NOMO-1 (cell line): ENCODE results near the gene CNOT11.
A peak's percentile ranks its signal among the peaks of the same experiment; 100 is the strongest.
"Not testable (repeated sequence)": the region's sequence is repeated elsewhere in the genome, so short reads cannot be mapped to it uniquely, and the experiment has no call there.

Experiments used
- DNase-seq, 2 experiments: peaks; one replicate each; lab custom pipeline; 2025; ENCODE audit not compliant: unreplicated experiment in 2 of 2; lab: John Stamatoyannopoulos, UW

CNOT11 gene

DNA sequence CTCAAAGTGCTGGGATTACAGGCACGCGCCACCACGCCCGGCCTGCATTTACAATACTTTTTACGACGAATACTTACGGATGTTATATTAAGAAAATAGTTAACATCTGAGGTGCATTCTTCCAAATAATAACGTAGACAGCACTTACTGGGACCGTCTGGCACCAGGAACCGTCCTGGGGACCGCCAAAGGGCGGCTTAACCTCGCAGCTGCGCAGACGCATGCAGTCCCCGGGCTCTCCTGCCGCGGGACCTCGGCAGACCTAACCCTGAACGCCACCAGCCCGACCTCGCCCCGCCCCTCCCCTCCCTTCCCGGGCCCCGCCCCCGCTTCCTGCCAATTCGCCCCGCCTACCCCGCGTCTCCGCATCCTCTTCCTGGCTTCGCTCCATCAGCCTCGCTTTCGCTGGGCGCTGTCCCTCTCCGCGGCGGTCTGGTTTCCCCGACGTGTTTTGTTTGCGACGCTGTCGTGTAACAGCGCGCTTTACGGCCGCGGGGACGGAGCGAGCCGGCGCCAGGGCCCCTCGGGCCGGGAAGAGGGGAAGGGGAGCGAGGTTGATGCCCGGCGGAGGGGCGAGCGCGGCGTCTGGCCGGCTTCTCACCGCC, at the start of gene CNOT11:
Gene CNOT11, plus strand, starts transcription at position 479 of the 605 bp plus-strand sequence. Its CDS starts 79 bp downstream, at position 558.
- peak; percentile 96 to 97 for DNase-seq

DNA sequence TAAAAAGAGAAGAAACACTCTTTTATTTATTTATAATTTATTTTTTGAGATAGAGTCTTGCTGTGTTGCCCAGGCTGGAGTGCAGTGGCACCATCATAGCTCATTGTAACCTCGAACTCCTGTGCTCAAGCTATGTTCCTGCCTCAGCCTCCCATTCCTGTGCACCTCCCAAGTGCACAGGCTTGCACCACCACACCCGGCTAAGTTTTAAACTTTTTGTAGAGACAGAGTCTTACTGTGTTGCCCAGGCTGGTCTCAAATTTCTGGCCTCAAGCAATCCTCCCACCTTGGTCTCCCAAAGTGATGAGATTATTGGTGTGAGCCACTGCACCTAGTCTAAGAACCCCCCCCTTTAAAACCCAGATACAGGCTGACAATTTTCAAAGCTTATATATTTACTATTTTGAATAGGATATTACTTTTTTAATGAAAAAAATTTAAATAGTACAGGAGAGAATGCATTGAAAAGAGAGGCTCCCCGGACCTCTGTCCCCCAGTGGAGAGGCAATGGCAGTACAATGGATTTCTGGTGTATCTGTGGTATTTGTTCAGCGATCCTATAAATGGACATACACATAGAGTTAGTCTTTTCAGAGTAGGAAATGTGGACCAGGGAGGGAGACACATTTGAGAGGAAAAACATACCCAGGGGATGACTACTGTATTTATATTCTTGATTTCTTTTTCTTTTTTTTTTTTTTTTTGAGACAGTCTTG, 48.1 kb upstream of the CNOT11 start:
- no peak for DNase-seq

GRCh38 chr2:101205521-101206479, 46.9 kb upstream of the CNOT11 start:
- DNase-seq: peak; percentile 35 to 70

DNA sequence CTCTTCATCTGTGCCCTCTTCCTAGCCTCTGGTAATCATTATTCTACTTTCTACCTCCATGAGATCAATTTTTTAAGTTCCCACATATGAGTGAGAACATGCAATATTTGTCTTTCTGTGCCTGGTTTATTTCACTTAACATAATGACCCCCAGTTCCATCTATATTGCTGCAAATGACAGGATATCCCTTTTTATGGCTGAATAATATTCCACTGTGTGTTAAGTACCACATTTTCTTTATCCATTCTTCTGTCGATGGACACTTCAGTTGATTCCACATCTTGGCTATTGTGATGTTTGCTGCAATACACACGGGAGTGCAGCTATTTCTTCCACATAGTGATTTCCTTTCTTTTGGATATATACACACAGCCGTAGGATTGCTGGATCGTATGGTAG, 43.9 kb upstream of the CNOT11 start:
- no peak for DNase-seq

DNA sequence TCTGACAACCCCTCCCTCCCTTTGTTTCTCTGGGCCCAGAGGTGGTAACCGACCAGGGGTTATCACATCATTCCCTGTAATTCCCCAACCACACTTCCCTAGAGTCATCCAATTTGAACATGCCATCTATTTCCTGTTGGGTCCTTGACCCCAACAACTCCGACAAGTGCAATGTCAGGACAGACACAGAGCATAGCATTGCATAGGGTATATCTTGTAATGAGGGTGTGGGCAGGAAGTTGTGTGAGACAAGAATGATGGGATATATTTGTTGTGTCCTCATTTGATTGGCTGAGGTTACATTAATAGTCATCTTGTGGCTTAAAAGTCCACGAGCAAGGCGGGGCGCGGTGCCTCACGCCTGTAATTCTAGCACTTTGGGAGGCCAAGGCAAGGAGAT, 33.4 kb upstream of the CNOT11 start:
- no peak for DNase-seq

GRCh38 chr2:101220091-101220490, 32.6 kb upstream of the CNOT11 start:
- not testable (repeated sequence) for DNase-seq

GRCh38 chr2:101223814-101224231, 28.9 kb upstream of the CNOT11 start:
- peak; percentile 89 to 94 for DNase-seq

DNA sequence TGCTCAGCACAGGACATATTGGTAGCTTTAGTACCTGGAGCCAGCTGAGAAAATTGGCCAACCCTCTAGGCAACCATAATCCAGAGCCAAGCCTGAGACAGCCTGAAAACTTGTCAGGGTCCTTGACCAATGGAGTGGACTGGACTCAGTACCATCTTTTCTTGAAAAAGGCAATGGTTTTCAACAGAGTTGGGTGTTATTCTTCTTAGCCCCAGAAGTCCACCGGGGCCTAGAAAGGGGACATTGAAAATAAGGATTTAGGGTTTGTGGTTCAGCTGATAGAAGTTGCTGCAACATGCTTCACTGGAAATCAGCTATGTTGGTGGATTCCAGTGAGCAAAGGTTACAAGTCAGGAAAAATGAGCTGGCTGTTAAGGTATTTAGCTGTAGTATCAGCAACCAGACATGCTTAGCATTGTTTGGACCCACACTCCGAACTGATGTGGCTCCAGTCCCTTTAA, 22.1 kb upstream of the CNOT11 start:
- no peak for DNase-seq

GRCh38 chr2:101231240-101231639, 21.4 kb upstream of the CNOT11 start:
- DNase-seq: no peak

DNA sequence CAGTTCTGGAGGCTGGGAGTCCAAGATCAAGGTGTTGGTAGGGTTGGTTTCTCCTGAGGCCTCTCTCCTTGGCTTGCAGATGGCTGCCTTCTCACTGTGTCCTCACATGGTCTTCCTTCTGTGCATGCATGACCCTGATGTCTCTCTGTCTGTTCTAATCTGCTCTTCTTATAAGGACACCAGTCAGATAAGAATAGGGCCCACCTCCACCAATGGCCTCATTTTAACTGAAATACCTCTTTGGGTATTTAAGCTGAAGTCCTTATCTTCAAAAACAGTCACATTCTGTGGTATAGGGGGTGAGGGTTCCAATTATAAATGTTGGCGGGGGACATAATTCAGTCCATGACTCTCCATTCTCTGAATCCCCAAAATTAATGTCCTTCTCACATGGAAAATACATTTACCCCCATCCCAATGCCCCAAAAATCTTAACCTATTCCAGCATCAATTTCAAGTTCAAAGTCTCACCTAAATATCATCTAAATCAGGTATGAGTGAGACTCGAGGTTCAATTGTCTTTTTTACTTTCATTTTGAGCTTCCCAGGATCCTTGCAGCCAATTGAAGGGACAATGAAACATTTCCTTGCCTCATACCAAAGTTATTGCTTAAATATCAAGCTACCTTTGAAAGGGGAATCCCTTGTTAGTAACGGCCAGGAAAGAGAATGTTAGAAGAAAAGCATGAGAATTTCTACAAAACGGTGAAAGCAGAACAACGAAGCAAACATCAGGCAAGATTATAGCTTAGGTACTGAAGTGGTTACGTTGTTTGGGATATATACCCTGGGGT, 20.6 kb upstream of the CNOT11 start:
- no peak for DNase-seq

DNA sequence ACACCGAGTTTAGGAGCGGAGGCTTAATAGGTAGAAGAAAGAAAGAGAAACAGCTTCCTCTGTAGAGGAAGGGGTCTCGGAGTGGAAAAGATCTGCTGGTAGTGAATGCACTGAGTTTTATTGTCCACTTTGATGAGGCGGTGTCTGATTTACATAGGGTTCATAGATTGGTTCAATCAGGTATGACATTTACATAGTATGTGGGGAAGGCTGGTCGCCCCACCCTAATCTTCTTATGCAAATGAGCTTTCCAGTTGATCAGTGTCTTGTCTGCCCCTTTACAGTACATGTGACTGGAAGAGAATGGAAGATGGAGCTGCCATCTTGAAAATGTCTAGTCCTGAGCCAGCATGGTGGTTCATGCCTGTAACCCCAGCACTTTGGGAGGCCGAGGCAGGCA, 19.9 kb upstream of the CNOT11 start:
- no peak for DNase-seq

GRCh38 chr2:101234169-101234938, 18.3 kb upstream of the CNOT11 start:
- no peak for DNase-seq

DNA sequence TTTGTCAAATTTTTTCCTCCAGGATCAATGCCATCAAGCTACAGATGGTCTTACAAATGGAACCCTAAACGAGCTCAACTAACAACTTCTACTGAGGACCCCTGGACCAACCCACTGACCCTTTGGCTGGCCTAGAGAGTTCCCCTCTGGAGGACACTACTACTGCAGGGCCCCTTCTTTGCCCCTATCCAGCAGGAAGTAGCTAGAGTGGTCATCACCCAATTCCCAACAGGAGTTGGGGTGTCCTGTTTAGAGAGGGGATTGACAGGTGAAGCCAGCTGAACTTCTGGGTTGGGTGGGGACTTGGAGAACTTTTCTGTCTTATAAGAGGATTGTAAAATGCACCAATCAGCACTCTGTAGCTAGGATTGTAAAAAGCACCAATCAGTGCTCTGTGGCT, 16.7 kb upstream of the CNOT11 start:
- not testable (repeated sequence) for DNase-seq

DNA sequence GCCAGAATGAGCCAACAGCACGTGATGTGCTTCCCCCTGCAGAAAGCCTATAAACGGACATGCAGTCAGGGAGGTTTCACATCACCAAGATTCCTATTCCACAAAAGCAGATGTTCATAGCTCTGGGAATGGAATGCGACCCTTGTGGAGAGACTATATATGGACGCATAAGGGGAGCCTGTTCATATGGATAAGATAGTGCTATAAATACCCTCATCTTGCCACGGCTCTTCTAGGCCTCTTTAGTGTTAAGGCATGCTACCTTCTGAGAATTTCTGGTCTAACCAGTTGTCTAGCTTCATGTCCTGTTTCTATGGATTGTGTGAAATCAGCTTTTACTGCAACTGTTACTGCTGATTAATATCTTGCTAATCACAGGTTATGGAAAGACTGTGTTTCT, 14.7 kb upstream of the CNOT11 start:
- DNase-seq: not testable (repeated sequence)

- DNase-seq: no peak
Measured at GRCh38 chr2:101238930-101239759, 13.5 kb upstream of the CNOT11 start.

- not testable (repeated sequence) for DNase-seq
Measured at GRCh38 chr2:101239760-101240118, 12.9 kb upstream of the CNOT11 start.

GRCh38 chr2:101240694-101241093, 12.0 kb upstream of the CNOT11 start:
- DNase-seq: not testable (repeated sequence)

- no peak for DNase-seq
Measured at GRCh38 chr2:101241158-101241557, 11.5 kb upstream of the CNOT11 start.

GRCh38 chr2:101244373-101244772, 8.3 kb upstream of the CNOT11 start:
- not testable (repeated sequence) for DNase-seq
